ENCODE data around the gene PTGDR. TPM values are rescaled to one million over a fixed set of nuclear protein-coding genes. Genes with fewer than 3 reads are reported as not detected.

Gene PTGDR
- total and polyA plus RNA-seq, 2 experiments from 2014 or later: 2.5 to 3.5 TPM

DNA sequence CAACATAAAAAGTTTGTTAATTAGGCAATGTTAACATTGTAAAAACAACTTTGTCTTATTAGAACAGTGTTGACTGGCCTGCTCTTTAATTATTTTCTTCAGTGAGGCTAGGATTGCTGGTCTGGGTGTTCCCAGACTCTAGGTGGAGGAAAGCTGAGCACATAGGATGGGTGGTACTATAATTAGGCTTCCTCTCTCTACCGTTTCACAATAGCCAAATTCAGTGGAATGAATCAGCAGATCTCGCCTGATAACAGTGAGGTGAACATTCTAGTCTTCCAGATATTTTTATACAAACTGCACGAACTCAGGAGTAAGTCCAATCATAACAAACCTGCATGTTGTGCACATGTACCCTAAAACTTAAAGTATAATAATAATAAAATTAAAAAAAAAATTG lies 11.9 kb downstream of the PTGDR start:
- no peaks in the 10 kb centered on the region for H3K27me3 ChIP-seq
- H3K4me2 ChIP-seq: no peak overlapping the region

DNA sequence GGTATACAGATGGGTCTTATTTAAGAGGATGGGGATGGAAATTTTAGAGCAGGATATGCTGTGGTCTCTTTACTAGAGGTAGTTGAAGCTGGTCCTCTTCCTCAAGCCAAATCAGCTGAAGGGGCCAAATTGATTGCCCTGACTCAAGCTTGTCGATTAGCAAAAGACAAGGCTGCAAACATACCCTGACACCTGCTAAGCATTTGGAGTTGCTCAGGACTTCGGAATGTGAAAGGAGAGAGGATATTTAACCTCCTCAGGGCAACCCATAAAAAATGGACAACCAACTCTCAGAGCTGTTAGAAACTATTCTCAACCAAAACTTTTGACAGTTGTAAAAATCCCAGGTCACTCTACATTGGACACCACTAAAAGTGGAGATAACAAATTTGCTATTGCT lies 15.6 kb downstream of the PTGDR start:
- no peaks in the 10 kb centered on the region for H3K4me1 ChIP-seq (ENCODE audit: insufficient read depth)
- no peak overlapping the region for H3K4me2 ChIP-seq
- TF ChIP-seq EZH2phosphoT487 (IDR thresholded peaks at IDR 0.05; ENCODE audit: low read depth, severe bottlenecking, unreplicated experiment): no peak
- TF ChIP-seq, protein P1, sequence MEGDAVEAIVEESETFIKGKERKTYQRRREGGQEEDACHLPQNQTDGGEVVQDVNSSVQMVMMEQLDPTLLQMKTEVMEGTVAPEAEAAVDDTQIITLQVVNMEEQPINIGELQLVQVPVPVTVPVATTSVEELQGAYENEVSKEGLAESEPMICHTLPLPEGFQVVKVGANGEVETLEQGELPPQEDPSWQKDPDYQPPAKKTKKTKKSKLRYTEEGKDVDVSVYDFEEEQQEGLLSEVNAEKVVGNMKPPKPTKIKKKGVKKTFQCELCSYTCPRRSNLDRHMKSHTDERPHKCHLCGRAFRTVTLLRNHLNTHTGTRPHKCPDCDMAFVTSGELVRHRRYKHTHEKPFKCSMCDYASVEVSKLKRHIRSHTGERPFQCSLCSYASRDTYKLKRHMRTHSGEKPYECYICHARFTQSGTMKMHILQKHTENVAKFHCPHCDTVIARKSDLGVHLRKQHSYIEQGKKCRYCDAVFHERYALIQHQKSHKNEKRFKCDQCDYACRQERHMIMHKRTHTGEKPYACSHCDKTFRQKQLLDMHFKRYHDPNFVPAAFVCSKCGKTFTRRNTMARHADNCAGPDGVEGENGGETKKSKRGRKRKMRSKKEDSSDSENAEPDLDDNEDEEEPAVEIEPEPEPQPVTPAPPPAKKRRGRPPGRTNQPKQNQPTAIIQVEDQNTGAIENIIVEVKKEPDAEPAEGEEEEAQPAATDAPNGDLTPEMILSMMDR (IDR thresholded peaks at IDR 0.05; ENCODE audit: poor library complexity): no peak
- TF ChIP-seq EZH2 (IDR thresholded peaks at IDR 0.05; ENCODE audit: borderline replicate concordance): no peak
- H3K9me2 ChIP-seq (replicated peaks; ENCODE audit: insufficient read depth): no peaks in the 10 kb centered on the region
- no peaks in the 10 kb centered on the region for H4K20me1 ChIP-seq (ENCODE audit: insufficient read depth, poor library complexity, severe bottlenecking)
- no peaks in the 10 kb centered on the region for H3K79me2 ChIP-seq
- H3K27me3 ChIP-seq: no peaks in the 10 kb centered on the region
- no peak for DNase-seq (ENCODE audit: low spot score)
- no peak overlapping the region for H3K27ac ChIP-seq
- no peak overlapping the region for H3K4me3 ChIP-seq
- WGBS (ENCODE audit: low lambda C conversion rate, missing lambda C conversion rate): 84% methylated on average over 2 of the region's 2 CpGs
- no peak overlapping the region for H2AFZ ChIP-seq
- H3K36me3 ChIP-seq (replicated peaks; ENCODE audit: insufficient read depth, low read depth): no peaks in the 10 kb centered on the region
- H3K9me3 ChIP-seq (ENCODE audit: low read depth): no peaks in the 10 kb centered on the region

More for the DNA sequence above, 11.9 kb downstream of the PTGDR start:
- Histone ChIP-seq H3K36me3 (replicated peaks; ENCODE audit: insufficient read depth, low read depth) (no peaks in the 10 kb centered on the region), H3K9me3 (ENCODE audit: low read depth) (no peaks in the 10 kb centered on the region), H4K20me1 (ENCODE audit: insufficient read depth, poor library complexity, severe bottlenecking) (no peaks in the 10 kb centered on the region), H3K9me2 (replicated peaks; ENCODE audit: insufficient read depth) (no peaks in the 10 kb centered on the region), H2AFZ (no peak overlapping the region), H3K4me3 (no peak overlapping the region), H3K79me2 (no peaks in the 10 kb centered on the region), H3K27ac (no peak overlapping the region), H3K4me1 (ENCODE audit: insufficient read depth) (no peaks in the 10 kb centered on the region)
- no peak for DNase-seq (ENCODE audit: low spot score)
- 60% methylated on average over 3 of the region's 3 CpGs for WGBS (ENCODE audit: low lambda C conversion rate, missing lambda C conversion rate)
- no peak for TF ChIP-seq EZH2phosphoT487 (IDR thresholded peaks at IDR 0.05; ENCODE audit: low read depth, severe bottlenecking, unreplicated experiment)
- TF ChIP-seq EZH2 (IDR thresholded peaks at IDR 0.05; ENCODE audit: borderline replicate concordance): no peak
- TF ChIP-seq, protein P1 (IDR thresholded peaks at IDR 0.05; ENCODE audit: poor library complexity): no peak

DNA sequence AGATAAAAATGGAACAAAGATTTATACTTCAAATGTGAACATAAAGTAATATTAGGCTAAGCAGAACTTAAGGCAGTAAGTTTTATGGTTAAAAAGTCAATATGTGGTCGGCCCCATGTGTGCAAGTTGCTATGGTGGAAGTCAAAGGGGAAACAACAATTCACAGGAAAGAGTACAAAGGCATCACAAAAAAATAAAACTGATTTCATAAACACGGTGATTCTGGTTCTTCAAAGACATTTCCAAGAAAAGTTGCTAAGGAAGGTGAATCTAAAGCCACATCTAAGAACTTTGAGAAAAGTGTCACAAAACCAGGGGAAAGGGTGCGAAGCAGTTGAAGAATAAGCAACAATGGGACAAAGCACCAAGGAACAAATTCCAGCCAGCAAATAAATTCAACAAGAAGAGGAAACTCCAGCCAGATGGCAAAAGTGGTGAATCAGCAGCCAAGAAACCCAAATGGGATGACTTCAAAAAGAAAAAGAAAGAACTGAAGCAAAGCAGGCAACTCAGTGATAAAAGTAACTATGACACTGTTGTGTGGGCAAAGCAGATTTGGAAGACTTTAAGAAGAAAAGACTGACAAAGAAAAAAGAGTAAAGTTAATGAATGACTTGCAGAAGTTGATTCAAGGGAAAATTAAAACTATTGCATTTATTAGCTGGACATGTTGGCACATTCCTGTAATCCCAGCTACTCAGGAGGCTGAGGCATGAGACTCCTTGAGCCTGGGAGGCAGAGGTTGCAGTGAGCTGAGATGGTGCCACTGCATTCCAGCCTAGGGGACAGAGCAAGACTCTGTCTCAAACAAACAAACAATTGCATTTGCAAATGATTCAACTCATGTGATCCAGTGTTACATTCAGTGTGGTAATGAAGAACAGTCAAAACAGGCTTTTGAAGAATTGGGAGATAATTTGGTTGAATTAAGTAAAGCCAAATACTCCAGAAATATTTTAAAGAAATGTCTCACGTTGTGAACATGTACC lies 19.5 kb downstream of the PTGDR start:
- Histone ChIP-seq H3K79me2 (no peaks in the 10 kb centered on the region), H3K4me3 (no peak overlapping the region), H3K4me2 (no peak overlapping the region), H3K9me2 (replicated peaks; ENCODE audit: insufficient read depth) (no peaks in the 10 kb centered on the region), H4K20me1 (ENCODE audit: insufficient read depth, poor library complexity, severe bottlenecking) (no peaks in the 10 kb centered on the region), H2AFZ (no peak overlapping the region), H3K9me3 (ENCODE audit: low read depth) (no peaks in the 10 kb centered on the region), H3K36me3 (replicated peaks; ENCODE audit: insufficient read depth, low read depth) (no peaks in the 10 kb centered on the region), H3K4me1 (ENCODE audit: insufficient read depth) (no peaks in the 10 kb centered on the region), H3K27ac (no peak overlapping the region), H3K27me3 (no peaks in the 10 kb centered on the region)
- WGBS (ENCODE audit: low lambda C conversion rate, missing lambda C conversion rate): 92% methylated on average over 4 of the region's 4 CpGs
- TF ChIP-seq EZH2 (IDR thresholded peaks at IDR 0.05; ENCODE audit: borderline replicate concordance): no peak
- TF ChIP-seq, protein P1 (IDR thresholded peaks at IDR 0.05; ENCODE audit: poor library complexity): no peak
- TF ChIP-seq EZH2phosphoT487 (IDR thresholded peaks at IDR 0.05; ENCODE audit: low read depth, severe bottlenecking, unreplicated experiment): no peak
- DNase-seq (ENCODE audit: low spot score): no peak
